Trophoblast cell (in vitro differentiated cells and primary cell): ENCODE measurements around the gene CROCC2.

Source experiments
- DNase-seq, 2 donors: peaks; one replicate each; pipeline ENCODE4 v3.0.0-alpha.2; 2016
- H2AFZ ChIP-seq: 2 replicates; pipeline ENCODE4 v1.6.1; 2013; ENCODE audit warnings: low read length, moderate library complexity, mild to moderate bottlenecking; ENCODE audit not compliant: insufficient read depth, poor library complexity
- H2AK5ac ChIP-seq: 2 replicates; pipeline ENCODE4 v1.6.1; 2013; ENCODE audit warnings: mild to moderate bottlenecking, low read length
- H2BK120ac ChIP-seq: 2 replicates; pipeline ENCODE4 v1.6.1; 2013; ENCODE audit warnings: low read length, mild to moderate bottlenecking, moderate library complexity; ENCODE audit not compliant: insufficient read depth, poor library complexity
- H2BK12ac ChIP-seq: 2 replicates; pipeline ENCODE4 v1.6.1; 2013; ENCODE audit warnings: mild to moderate bottlenecking, low read length, moderate library complexity
- H2BK5ac ChIP-seq: 2 replicates; pipeline ENCODE4 v1.6.1; 2013; ENCODE audit warnings: low read length, low read depth, moderate library complexity, mild to moderate bottlenecking; ENCODE audit not compliant: poor library complexity
- H3K14ac ChIP-seq: 2 replicates; pipeline ENCODE4 v1.6.1; 2013; ENCODE audit warnings: mild to moderate bottlenecking, low read length
- H3K18ac ChIP-seq: 2 replicates; pipeline ENCODE4 v1.6.1; 2013; ENCODE audit warnings: mild to moderate bottlenecking, low read length
- H3K23ac ChIP-seq: 2 replicates; pipeline ENCODE4 v1.6.1; 2013; ENCODE audit warnings: low read length
- H3K27ac ChIP-seq: 2 replicates; pipeline ENCODE4 v1.5.1; 2013; ENCODE audit warnings: low read depth, mild to moderate bottlenecking, inconsistent platforms, low read length, moderate library complexity
- H3K27me3 ChIP-seq: 2 replicates; pipeline ENCODE4 v1.6.1; 2013; ENCODE audit warnings: inconsistent platforms, mild to moderate bottlenecking, low read length, moderate library complexity; ENCODE audit not compliant: insufficient read depth
- H3K36me3 ChIP-seq, 2 experiments: 1 replicate in 1 of 2; 2 replicates in 1 of 2; pipeline ENCODE4 v1.6.1; 2013; ENCODE audit warnings: low read length in 2 of 2, mild to moderate bottlenecking in 2 of 2, moderate library complexity in 1 of 2; ENCODE audit not compliant: insufficient read depth in 2 of 2, control insufficient read depth in 1 of 2
- H3K4ac ChIP-seq: 2 replicates; pipeline ENCODE4 v1.6.1; 2013; ENCODE audit warnings: low read depth, mild to moderate bottlenecking, low read length, moderate library complexity
- H3K4me1 ChIP-seq, 2 experiments: 1 replicate in 1 of 2; 2 replicates in 1 of 2; pipeline ENCODE4 v1.6.1; 2013; ENCODE audit warnings: low read length in 2 of 2, mild to moderate bottlenecking in 2 of 2, moderate library complexity in 1 of 2; ENCODE audit not compliant: insufficient read depth in 2 of 2, control insufficient read depth in 1 of 2
- H3K4me2 ChIP-seq: 2 replicates; pipeline ENCODE4 v1.6.1; 2013; ENCODE audit warnings: inconsistent platforms, mild to moderate bottlenecking, low read length, moderate library complexity
- H3K4me3 ChIP-seq: 2 replicates; pipeline ENCODE4 v1.5.1; 2013; ENCODE audit warnings: mild to moderate bottlenecking, low read depth, low read length, inconsistent platforms
- H3K79me1 ChIP-seq: one replicate; pipeline ENCODE4 v1.6.1; 2013; ENCODE audit warnings: low read length
- H3K79me2 ChIP-seq: 2 replicates; pipeline ENCODE4 v1.6.1; 2013; ENCODE audit warnings: low read length, mild to moderate bottlenecking; ENCODE audit not compliant: control insufficient read depth, insufficient read depth, poor library complexity
- H3K9ac ChIP-seq: 2 replicates; pipeline ENCODE4 v1.6.1; 2013; ENCODE audit warnings: mild to moderate bottlenecking, low read length
- H3K9me3 ChIP-seq: 2 replicates; pipeline ENCODE4 v1.6.1; 2013; ENCODE audit warnings: low read depth, mild to moderate bottlenecking, control low read depth, inconsistent platforms, low read length; ENCODE audit not compliant: insufficient read depth
- H4K12ac ChIP-seq: 2 replicates; pipeline ENCODE4 v1.6.1; 2013; ENCODE audit warnings: low read depth, mild to moderate bottlenecking, low read length, moderate library complexity
- H4K8ac ChIP-seq: 2 replicates; pipeline ENCODE4 v1.6.1; 2013; ENCODE audit warnings: low read depth, mild to moderate bottlenecking, low read length, moderate library complexity
- H4K91ac ChIP-seq: one replicate; pipeline ENCODE4 v1.6.1; 2013; ENCODE audit warnings: low read depth, mild to moderate bottlenecking, low read length, moderate library complexity
- WGBS: extraction: QIAGEN DNeasy Blood & Tissue Kit; methylation state at CpG from one replicate; pipeline ENCODE4 v1.1.7; 2013; ENCODE audit warnings: missing lambda C conversion rate; ENCODE audit not compliant: insufficient read length, insufficient coverage; ENCODE audit errors: extremely low coverage; 5-methylcytosine and 5-hydroxymethylcytosine counted together

CROCC2 gene

GRCh38 chr2:240884745-240885144 lies 21.4 kb upstream of the CROCC2 start:
- no peak overlapping the region for H2BK5ac ChIP-seq
- no peak overlapping the region for H3K23ac ChIP-seq
- no peaks in the 10 kb centered on the region for H3K79me1 ChIP-seq
- H3K27me3 ChIP-seq: no peaks in the 10 kb centered on the region
- no peak overlapping the region for H4K91ac ChIP-seq
- no peaks in the 10 kb centered on the region for H3K79me2 ChIP-seq
- no peak overlapping the region for H2AFZ ChIP-seq
- no peak overlapping the region for H2AK5ac ChIP-seq
- no peak overlapping the region for H3K4me3 ChIP-seq
- H3K36me3 ChIP-seq: no peaks in the 10 kb centered on the region
- H3K27ac ChIP-seq: no peak overlapping the region
- no CpG with 5 or more reads among the region's 3 CpGs for WGBS
- H3K14ac ChIP-seq: no peak overlapping the region
- no peak overlapping the region for H3K4ac ChIP-seq
- H3K9me3 ChIP-seq: peaks cover 4% of the 10 kb centered on the region
- no peak overlapping the region for H2BK120ac ChIP-seq
- H3K18ac ChIP-seq: no peak overlapping the region
- DNase-seq: no peak
- H3K4me1 ChIP-seq: peaks cover 10 to 11% of the 10 kb centered on the region in 2 experiments
- no peak overlapping the region for H4K8ac ChIP-seq
- no peak overlapping the region for H3K4me2 ChIP-seq
- no peak overlapping the region for H4K12ac ChIP-seq
- H3K9ac ChIP-seq: no peak overlapping the region
- H2BK12ac ChIP-seq: no peak overlapping the region

GRCh38 chr2:240885566-240885965 lies 20.6 kb upstream of the CROCC2 start:
- H3K9ac ChIP-seq: no peak overlapping the region
- no peaks in the 10 kb centered on the region for H3K36me3 ChIP-seq
- H3K79me2 ChIP-seq: no peaks in the 10 kb centered on the region
- no peak overlapping the region for H4K8ac ChIP-seq
- H2BK5ac ChIP-seq: no peak overlapping the region
- H3K18ac ChIP-seq: no peak overlapping the region
- DNase-seq: no peak
- H2BK120ac ChIP-seq: no peak overlapping the region
- no peak overlapping the region for H2AFZ ChIP-seq
- H4K91ac ChIP-seq: no peak overlapping the region
- no peak overlapping the region for H2AK5ac ChIP-seq
- WGBS: no CpG with 5 or more reads among the region's 1 CpG
- H3K14ac ChIP-seq: no peak overlapping the region
- no peak overlapping the region for H3K4me3 ChIP-seq
- H3K79me1 ChIP-seq: no peaks in the 10 kb centered on the region
- H3K4ac ChIP-seq: no peak overlapping the region
- no peak overlapping the region for H3K23ac ChIP-seq
- no peak overlapping the region for H3K4me2 ChIP-seq
- H3K9me3 ChIP-seq: peaks cover 4% of the 10 kb centered on the region
- H3K27ac ChIP-seq: no peak overlapping the region
- H3K4me1 ChIP-seq: peaks cover 12 to 13% of the 10 kb centered on the region in 2 experiments
- H4K12ac ChIP-seq: no peak overlapping the region
- H3K27me3 ChIP-seq: no peaks in the 10 kb centered on the region
- H2BK12ac ChIP-seq: no peak overlapping the region

GRCh38 chr2:240886023-240886565 lies 20.0 kb upstream of the CROCC2 start:
- Histone ChIP-seq H3K9me3 (peaks cover 4% of the 10 kb centered on the region), H3K14ac (no peak overlapping the region), H2AFZ (no peak overlapping the region), H3K18ac (no peak overlapping the region), H2AK5ac (no peak overlapping the region), H3K27me3 (no peaks in the 10 kb centered on the region), H4K12ac (no peak overlapping the region), H3K4me3 (no peak overlapping the region), H2BK120ac (no peak overlapping the region), H3K9ac (no peak overlapping the region), H3K4ac (no peak overlapping the region), H3K4me1 (peaks cover 12 to 13% of the 10 kb centered on the region in 2 experiments), H3K79me1 (no peaks in the 10 kb centered on the region), H3K23ac (no peak overlapping the region), H3K4me2 (no peak overlapping the region), H4K8ac (no peak overlapping the region), H2BK12ac (no peak overlapping the region), H3K27ac (no peak overlapping the region), H3K79me2 (no peaks in the 10 kb centered on the region), H2BK5ac (no peak overlapping the region), H4K91ac (no peak overlapping the region), H3K36me3 (no peaks in the 10 kb centered on the region)
- no peak for DNase-seq
- no CpG with 5 or more reads among the region's 5 CpGs for WGBS

GRCh38 chr2:240886678-240887609 lies 19.2 kb upstream of the CROCC2 start:
- no peak overlapping the region for H2BK5ac ChIP-seq
- no peak overlapping the region for H3K4ac ChIP-seq
- H3K4me3 ChIP-seq: no peak overlapping the region
- no peaks in the 10 kb centered on the region for H3K36me3 ChIP-seq
- H3K9ac ChIP-seq: no peak overlapping the region
- no peak overlapping the region for H2AK5ac ChIP-seq
- H3K27ac ChIP-seq: no peak overlapping the region
- H3K4me1 ChIP-seq: peaks cover 12 to 13% of the 10 kb centered on the region in 2 experiments
- H3K27me3 ChIP-seq: no peaks in the 10 kb centered on the region
- DNase-seq: no peak
- H3K14ac ChIP-seq: no peak overlapping the region
- no peak overlapping the region for H4K12ac ChIP-seq
- WGBS: no CpG with 5 or more reads among the region's 18 CpGs
- no peak overlapping the region for H3K18ac ChIP-seq
- no peak overlapping the region for H3K23ac ChIP-seq
- no peak overlapping the region for H4K8ac ChIP-seq
- H2AFZ ChIP-seq: no peak overlapping the region
- no peak overlapping the region for H2BK120ac ChIP-seq
- no peak overlapping the region for H2BK12ac ChIP-seq
- no peaks in the 10 kb centered on the region for H3K79me1 ChIP-seq
- H3K79me2 ChIP-seq: no peaks in the 10 kb centered on the region
- no peak overlapping the region for H3K4me2 ChIP-seq
- H4K91ac ChIP-seq: no peak overlapping the region
- peaks cover 4% of the 10 kb centered on the region for H3K9me3 ChIP-seq
